SK-N-MC (cell line): ENCODE data around the gene CLEC16A.

ENCODE experiments used
- EZH2 ChIP-seq: fragments of 200-600 bp; sonication (generic); IDR thresholded peaks from one replicate; pipeline ENCODE4 v1.6.1; 2017; ENCODE audit warnings: antibody characterized with exemption
- FOXP2 ChIP-seq: optimal IDR thresholded peaks from 2 replicates; pipeline ENCODE3; 2011; ENCODE audit warnings: mild to moderate bottlenecking, moderate library complexity; ENCODE audit not compliant: insufficient read depth; ENCODE audit errors: extremely low read length, control extremely low read depth
- POLR2AphosphoS5 ChIP-seq: IDR thresholded peaks from 2 replicates; pipeline ENCODE4 v1.6.1; 2012; ENCODE audit warnings: mild to moderate bottlenecking, low read depth, low read length, borderline replicate concordance

DNA sequence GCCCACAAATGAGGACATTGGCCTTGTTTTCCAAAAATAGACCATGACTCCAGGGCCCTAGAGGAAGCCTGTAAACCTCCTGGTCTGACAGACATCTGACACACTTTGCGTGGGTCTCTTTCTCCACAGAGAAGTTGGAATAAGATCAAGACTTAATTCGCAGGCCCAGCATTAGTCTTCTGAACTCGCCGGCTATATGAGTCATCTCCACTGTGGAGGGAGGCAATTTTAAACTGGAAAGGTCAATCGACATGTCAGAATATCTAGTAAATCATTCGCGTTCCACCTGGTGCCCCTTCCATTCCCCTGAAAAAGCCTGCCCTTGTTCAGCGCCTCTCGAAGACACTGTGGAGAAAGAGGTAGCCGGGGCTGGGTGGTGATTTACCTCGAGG lies 140.1 kb downstream of the CLEC16A start:
- TF ChIP-seq POLR2AphosphoS5: no peak
- no peak for TF ChIP-seq EZH2
- no peak for TF ChIP-seq FOXP2
